GM12801 (cell line): Measurements from ENCODE around the gene ATXN1.

ENCODE experiments used
- CTCF ChIP-seq: IDR thresholded peaks from one replicate; pipeline ENCODE4 v1.5.1; 2011; ENCODE audit warnings: control low read depth; ENCODE audit not compliant: insufficient read length; ENCODE audit errors: extremely low read depth

Gene ATXN1

GRCh38 chr6:16446273-16446672, 315.0 kb downstream of the ATXN1 start:
- no peak for TF ChIP-seq CTCF

- no peak for TF ChIP-seq CTCF
These were observed 319.2 kb downstream of the ATXN1 start for GRCh38 chr6:16442031-16442430.

DNA sequence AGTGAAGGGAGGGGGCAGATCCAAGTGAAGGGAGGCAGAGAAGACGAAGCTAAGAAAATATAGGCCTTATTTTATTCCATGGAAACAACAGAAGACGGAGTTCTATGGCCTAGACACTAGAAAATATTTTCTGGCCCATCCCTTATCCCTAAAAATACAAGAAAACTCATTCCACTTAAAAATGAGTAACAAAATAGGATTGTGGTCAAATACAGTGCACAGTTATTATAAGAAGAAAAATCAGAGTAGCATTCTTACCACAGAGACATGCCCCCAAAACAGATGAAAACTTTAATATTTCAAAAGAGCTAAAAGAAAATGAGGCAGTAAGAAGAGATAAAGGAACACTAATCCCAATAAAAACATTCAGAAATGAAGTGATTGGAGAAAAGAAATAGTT, 320.0 kb downstream of the ATXN1 start:
- TF ChIP-seq CTCF, result no peak

DNA sequence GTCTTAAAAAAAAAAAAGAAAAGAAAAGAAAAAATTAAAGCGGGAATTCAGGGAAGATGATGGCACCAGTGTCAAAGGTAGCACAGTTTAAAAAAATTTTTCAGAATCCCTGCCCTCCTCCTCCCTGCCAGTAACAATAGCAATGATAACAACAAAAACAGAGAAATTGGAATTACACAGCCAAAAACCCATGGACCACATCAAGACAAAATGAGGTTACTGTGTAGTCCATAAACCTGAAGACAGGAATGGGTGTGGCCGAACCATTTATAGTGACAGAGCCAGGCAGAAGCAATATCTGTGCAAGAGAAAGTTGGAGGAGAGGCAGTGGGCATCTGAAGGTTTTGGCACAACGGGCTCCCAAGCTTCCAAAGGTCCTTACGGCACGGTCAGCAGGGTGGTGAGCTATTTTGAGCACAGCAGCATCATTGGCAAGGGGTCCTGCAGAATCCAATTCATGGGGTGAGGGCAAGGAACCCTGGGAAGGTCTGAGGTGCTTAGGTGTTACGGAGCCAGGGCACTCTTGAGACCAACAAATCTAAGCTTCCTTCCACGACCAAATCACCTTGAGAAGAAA, 320.5 kb downstream of the ATXN1 start:
- no peak for TF ChIP-seq CTCF

- no peak for TF ChIP-seq CTCF
These were observed 322.3 kb downstream of the ATXN1 start for GRCh38 chr6:16438718-16439591.

- no peak for TF ChIP-seq CTCF
These were observed 323.3 kb downstream of the ATXN1 start for GRCh38 chr6:16437984-16438383.

GRCh38 chr6:16437095-16437494, 324.2 kb downstream of the ATXN1 start:
- TF ChIP-seq CTCF, result no peak
